ENCODE measurements around the gene FAM181B. TPM values are rescaled to one million over a fixed set of nuclear protein-coding genes. Genes with fewer than 3 reads are reported as not detected.

FAM181B gene
- total RNA-seq, 2 experiments from 2014 or later = not detected

DNA sequence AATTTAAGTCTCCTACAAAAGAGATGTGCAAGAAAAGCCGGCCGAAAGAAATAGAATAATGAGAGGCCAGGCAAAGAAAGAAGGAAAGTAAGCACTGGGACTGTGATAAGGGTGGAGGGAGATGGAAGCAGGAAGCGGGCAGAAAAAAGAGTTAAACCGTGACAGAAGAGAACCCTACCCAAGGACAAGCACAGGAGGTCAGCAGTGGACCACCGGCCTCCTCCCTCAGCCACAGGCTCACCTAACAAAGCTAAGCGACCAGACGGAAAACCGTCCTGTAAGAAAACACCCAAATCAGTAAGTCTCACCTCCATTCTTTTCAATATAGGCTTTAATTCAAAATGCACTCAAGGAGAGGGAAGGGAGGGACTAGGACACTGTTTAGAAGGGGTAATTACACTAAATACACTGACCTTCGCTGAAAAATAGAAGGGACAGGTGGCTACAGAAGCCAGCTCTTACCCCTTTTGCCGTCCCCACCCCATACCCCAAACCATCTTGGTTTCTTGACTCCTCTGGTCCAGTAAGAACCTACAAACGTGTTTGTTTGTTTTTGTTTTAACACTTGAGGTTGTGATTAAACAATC, 1.9 kb downstream of the FAM181B start:
- H3K27ac Mint-ChIP-seq = no peak overlapping the region
- H3K27me3 Mint-ChIP-seq (ENCODE audit: low read depth) = peaks cover 28% of the 10 kb centered on the region
- H3K4me1 Mint-ChIP-seq (ENCODE audit: low read depth) = peaks cover 14% of the 10 kb centered on the region
- intact Hi-C loops (cut with micrococcal nuclease) = loop anchor here (5.0 kb wide), 2 partner anchors 131 to 461 kb away; partner anchors contain the start of gene ANKRD42
- CTCF ChIA-PET = interaction anchor here (1.3 to 1.7 kb wide), 2 partner anchors 19 to 44 kb away, joined by 3 to 4 read pairs; no protein-coding TSS in a partner anchor
- H3K9me3 Mint-ChIP-seq = no peaks in the 10 kb centered on the region
- H3K4me3 Mint-ChIP-seq = no peak overlapping the region
- no peak for DNase-seq
- no peaks in the 10 kb centered on the region for H3K36me3 Mint-ChIP-seq (ENCODE audit: low read depth)

GRCh38 chr11:82730754-82731153, 2.9 kb downstream of the FAM181B start:
- CTCF ChIA-PET = interaction anchor here (0.7 to 1.5 kb wide), 5 partner anchors 10 to 105 kb away, joined by 3 read pairs; no protein-coding TSS in a partner anchor
- Mint-ChIP-seq H3K27ac (no peak overlapping the region), H3K36me3 (ENCODE audit: low read depth) (no peaks in the 10 kb centered on the region), H3K27me3 (ENCODE audit: low read depth) (peaks cover 26% of the 10 kb centered on the region), H3K4me3 (no peak overlapping the region), H3K9me3 (no peaks in the 10 kb centered on the region), H3K4me1 (ENCODE audit: low read depth) (peaks cover 14% of the 10 kb centered on the region)
- intact Hi-C loops (cut with micrococcal nuclease) = loop anchor here (5.0 kb wide), 2 partner anchors 132 to 462 kb away; partner anchors contain the start of gene ANKRD42
- DNase-seq = no peak

DNA sequence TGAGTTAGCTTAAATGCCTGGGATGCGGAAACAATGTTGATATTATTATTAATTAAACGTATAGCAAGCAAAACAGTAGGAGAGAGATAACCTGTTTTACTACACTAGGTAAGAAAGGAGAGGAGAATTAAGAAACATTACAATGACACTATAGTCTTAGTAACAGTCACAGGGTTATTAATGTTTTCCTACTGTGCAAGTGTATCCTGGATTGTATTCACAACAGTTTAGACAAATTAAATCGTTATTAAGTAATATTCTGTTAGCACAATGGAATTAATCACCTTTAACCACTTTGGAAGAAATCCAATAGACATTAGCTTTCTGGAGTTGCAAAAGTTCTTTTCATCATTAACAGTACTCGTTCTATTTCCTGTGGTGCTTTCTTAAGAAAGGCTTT, 3.4 kb downstream of the FAM181B start:
- Mint-ChIP-seq H3K9me3 (no peaks in the 10 kb centered on the region), H3K27me3 (ENCODE audit: low read depth) (peaks cover 23% of the 10 kb centered on the region), H3K36me3 (ENCODE audit: low read depth) (no peaks in the 10 kb centered on the region), H3K27ac (no peak overlapping the region), H3K4me3 (no peak overlapping the region), H3K4me1 (ENCODE audit: low read depth) (peaks cover 14% of the 10 kb centered on the region)
- intact Hi-C loops (cut with micrococcal nuclease) = loop anchor here (5.0 kb wide), 2 partner anchors 132 to 462 kb away; partner anchors contain the start of gene ANKRD42
- DNase-seq = no peak
- CTCF ChIA-PET = interaction anchor here (0.7 to 1.5 kb wide), 4 partner anchors 9 to 106 kb away, joined by 3 read pairs; no protein-coding TSS in a partner anchor

- intact Hi-C loops (cut with micrococcal nuclease) = no loop called here
- H3K4me1 Mint-ChIP-seq (ENCODE audit: low read depth) = peaks cover 2% of the 10 kb centered on the region
- CTCF ChIA-PET = interaction anchor here (0.5 to 1.3 kb wide), 3 partner anchors 15 to 90 kb away, joined by 3 to 5 read pairs (median 4); no protein-coding TSS in a partner anchor
Measured at GRCh38 chr11:82724026-82724425, 9.6 kb downstream of the FAM181B start.

GRCh38 chr11:82722231-82722630, 11.4 kb downstream of the FAM181B start:
- DNase-seq = no peak
- intact Hi-C loops (cut with micrococcal nuclease) = no loop called here
- H3K9me3 Mint-ChIP-seq = no peaks in the 10 kb centered on the region

More at GRCh38 chr11:82724026-82724425, 9.6 kb downstream of the FAM181B start:
- no peak for DNase-seq
- H3K36me3 Mint-ChIP-seq (ENCODE audit: low read depth) = no peaks in the 10 kb centered on the region
- H3K27me3 Mint-ChIP-seq (ENCODE audit: low read depth) = no peaks in the 10 kb centered on the region
- no peak overlapping the region for H3K27ac Mint-ChIP-seq
- no peak overlapping the region for H3K4me3 Mint-ChIP-seq
- H3K9me3 Mint-ChIP-seq = no peaks in the 10 kb centered on the region

DNA sequence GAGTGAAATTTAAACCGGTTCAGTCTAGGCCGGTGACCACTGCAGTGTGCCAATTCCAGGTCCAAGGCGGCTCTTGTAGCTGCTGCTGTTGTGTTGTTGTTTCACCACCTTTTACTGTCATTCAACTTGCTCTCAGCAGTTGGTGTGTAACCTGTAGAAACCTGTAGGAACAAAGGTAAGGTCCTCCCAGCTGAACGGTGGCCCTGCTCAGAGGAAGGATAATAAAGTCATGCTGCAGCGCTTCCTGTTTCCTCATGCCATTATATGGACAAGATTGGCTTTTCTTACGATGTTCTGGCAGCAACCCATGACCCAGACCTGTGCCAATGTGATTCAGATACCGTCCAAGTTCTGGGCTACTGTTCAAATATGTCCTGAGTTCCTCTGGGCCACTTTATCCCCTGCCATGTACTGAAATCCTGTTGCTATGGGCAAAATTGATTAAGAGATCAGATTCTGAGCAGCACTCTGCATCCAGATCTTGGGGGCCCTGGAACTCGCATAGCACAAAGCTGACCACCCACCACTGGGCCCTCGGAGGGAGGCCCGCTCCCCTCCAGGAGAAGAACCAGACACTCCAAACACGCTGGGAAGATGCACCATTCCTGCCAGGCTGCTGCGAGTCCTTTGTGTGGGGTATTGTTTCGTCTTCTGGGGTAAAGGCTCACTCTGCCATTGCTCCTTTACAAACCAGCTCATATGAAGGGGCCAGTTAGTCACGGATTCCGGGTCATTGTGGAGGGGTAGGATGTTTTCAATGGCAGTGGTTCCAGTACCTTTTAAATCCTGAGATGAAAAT, 13.2 kb downstream of the FAM181B start:
- CTCF ChIA-PET = interaction anchor here (0.6 to 4.9 kb wide), 10 partner anchors 10 to 1099 kb away, joined by 3 to 29 read pairs (median 4); partner anchors contain the start of gene FAM181B
- no peak overlapping the region for H3K27ac Mint-ChIP-seq
- no peaks in the 10 kb centered on the region for H3K9me3 Mint-ChIP-seq
- H3K4me3 Mint-ChIP-seq = no peak overlapping the region
- intact Hi-C loops (cut with micrococcal nuclease) = no loop called here
- no peaks in the 10 kb centered on the region for H3K36me3 Mint-ChIP-seq (ENCODE audit: low read depth)
- no peaks in the 10 kb centered on the region for H3K27me3 Mint-ChIP-seq (ENCODE audit: low read depth)
- no peak for DNase-seq
- peaks cover 4% of the 10 kb centered on the region for H3K4me1 Mint-ChIP-seq (ENCODE audit: low read depth)

More at GRCh38 chr11:82722231-82722630, 11.4 kb downstream of the FAM181B start:
- CTCF ChIA-PET = interaction anchor here (1.1 to 1.2 kb wide), 2 partner anchors 11 to 528 kb away, joined by 3 to 4 read pairs; partner anchors contain the start of gene FAM181B
- no peak overlapping the region for H3K4me3 Mint-ChIP-seq
- H3K27ac Mint-ChIP-seq = no peak overlapping the region
- H3K4me1 Mint-ChIP-seq (ENCODE audit: low read depth) = peaks cover 4% of the 10 kb centered on the region
- no peaks in the 10 kb centered on the region for H3K27me3 Mint-ChIP-seq (ENCODE audit: low read depth)
- H3K36me3 Mint-ChIP-seq (ENCODE audit: low read depth) = no peaks in the 10 kb centered on the region

DNA sequence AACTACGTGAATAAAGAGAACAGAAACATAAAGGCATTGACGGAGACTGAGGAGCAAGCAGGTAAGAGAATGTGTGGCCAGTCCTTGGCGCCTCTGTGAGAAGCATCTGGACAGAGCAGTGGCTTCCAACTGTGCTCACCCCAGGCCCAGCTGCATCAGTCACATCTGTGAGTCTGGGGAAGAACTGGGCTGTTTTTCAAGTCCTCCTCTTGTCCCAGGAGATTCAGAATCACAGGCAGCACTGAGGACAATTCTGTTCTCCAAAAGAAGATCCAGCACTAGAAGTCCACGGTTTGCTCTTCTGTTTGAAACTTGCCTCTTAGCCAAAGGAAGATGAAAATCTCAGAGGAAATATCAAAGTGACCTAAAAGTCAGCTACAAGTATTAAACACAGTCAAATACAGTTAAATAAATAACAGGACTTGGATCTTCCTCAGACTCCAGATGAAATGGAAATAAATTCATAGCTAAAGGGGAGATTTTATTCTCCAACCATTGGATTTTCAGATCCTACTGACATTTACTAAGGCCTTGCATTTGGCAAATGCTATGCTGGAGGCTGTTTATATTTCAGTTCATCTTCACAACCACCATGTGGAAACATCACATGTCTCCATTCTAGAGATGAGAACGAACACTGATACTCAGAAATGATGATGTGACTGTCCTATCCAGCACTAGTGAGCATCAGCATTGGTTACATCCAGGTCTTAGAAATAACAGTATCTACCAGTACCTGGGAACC, 14.1 kb downstream of the FAM181B start:
- Mint-ChIP-seq H3K36me3 (ENCODE audit: low read depth) (no peaks in the 10 kb centered on the region), H3K27ac (no peak overlapping the region), H3K4me1 (ENCODE audit: low read depth) (peaks cover 4% of the 10 kb centered on the region), H3K4me3 (no peak overlapping the region), H3K9me3 (no peaks in the 10 kb centered on the region), H3K27me3 (ENCODE audit: low read depth) (no peaks in the 10 kb centered on the region)
- intact Hi-C loops (cut with micrococcal nuclease) = loop anchor here (5.0 kb wide), 1 partner anchor 568 kb away; the partner anchor contains the start of gene CCDC90B
- CTCF ChIA-PET = interaction anchor here (0.8 to 4.9 kb wide), 10 partner anchors 11 to 1100 kb away, joined by 3 to 29 read pairs (median 4); partner anchors contain the start of gene FAM181B
- DNase-seq = no peak

- CTCF ChIA-PET = interaction anchor here (0.8 to 4.9 kb wide), 10 partner anchors 12 to 176 kb away, joined by 3 to 29 read pairs (median 5); no protein-coding TSS in a partner anchor
- H3K4me1 Mint-ChIP-seq (ENCODE audit: low read depth) = peaks cover 4% of the 10 kb centered on the region
- H3K27me3 Mint-ChIP-seq (ENCODE audit: low read depth) = no peaks in the 10 kb centered on the region
- H3K9me3 Mint-ChIP-seq = no peaks in the 10 kb centered on the region
- no peak overlapping the region for H3K4me3 Mint-ChIP-seq
- H3K27ac Mint-ChIP-seq = no peak overlapping the region
- H3K36me3 Mint-ChIP-seq (ENCODE audit: low read depth) = no peaks in the 10 kb centered on the region
- DNase-seq = no peak
- intact Hi-C loops (cut with micrococcal nuclease) = loop anchor here (1.0 to 5.0 kb wide), 6 partner anchors 145 to 1101 kb away; partner anchors contain the start of genes CCDC90B and DDIAS
Measured at GRCh38 chr11:82718821-82719220, 14.8 kb downstream of the FAM181B start.

DNA sequence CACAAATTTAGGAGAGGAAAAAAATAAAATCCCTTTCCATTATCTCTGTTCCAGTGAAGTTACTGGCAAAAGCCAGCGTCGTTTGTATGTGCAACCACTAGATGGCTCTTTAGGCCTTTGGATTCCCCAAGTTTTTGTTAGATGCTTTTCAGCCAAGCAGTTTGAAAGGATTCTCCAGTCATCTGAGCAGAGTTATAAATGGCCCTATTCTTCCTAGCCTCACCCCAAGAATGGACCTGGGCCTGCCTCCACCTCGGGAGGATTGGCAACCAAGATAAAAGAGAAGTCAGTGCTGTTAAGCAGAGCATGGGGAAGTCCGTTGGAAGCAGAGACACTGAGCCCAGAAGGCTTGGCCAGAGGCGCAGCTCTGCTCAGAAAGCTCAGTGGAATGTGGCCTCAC, 15.4 kb downstream of the FAM181B start:
- H3K36me3 Mint-ChIP-seq (ENCODE audit: low read depth) = no peaks in the 10 kb centered on the region
- no peak overlapping the region for H3K4me3 Mint-ChIP-seq
- DNase-seq = peak; percentile 44
- H3K9me3 Mint-ChIP-seq = no peaks in the 10 kb centered on the region
- H3K4me1 Mint-ChIP-seq (ENCODE audit: low read depth) = peaks cover 4% of the 10 kb centered on the region
- intact Hi-C loops (cut with micrococcal nuclease) = loop anchor here (1.0 to 5.0 kb wide), 6 partner anchors 146 to 1102 kb away; partner anchors contain the start of genes CCDC90B and DDIAS
- H3K27ac Mint-ChIP-seq = no peak overlapping the region
- H3K27me3 Mint-ChIP-seq (ENCODE audit: low read depth) = no peaks in the 10 kb centered on the region
- CTCF ChIA-PET = interaction anchor here (0.7 to 4.9 kb wide), 19 partner anchors 9 to 1098 kb away, joined by 3 to 29 read pairs (median 4); no protein-coding TSS in a partner anchor

DNA sequence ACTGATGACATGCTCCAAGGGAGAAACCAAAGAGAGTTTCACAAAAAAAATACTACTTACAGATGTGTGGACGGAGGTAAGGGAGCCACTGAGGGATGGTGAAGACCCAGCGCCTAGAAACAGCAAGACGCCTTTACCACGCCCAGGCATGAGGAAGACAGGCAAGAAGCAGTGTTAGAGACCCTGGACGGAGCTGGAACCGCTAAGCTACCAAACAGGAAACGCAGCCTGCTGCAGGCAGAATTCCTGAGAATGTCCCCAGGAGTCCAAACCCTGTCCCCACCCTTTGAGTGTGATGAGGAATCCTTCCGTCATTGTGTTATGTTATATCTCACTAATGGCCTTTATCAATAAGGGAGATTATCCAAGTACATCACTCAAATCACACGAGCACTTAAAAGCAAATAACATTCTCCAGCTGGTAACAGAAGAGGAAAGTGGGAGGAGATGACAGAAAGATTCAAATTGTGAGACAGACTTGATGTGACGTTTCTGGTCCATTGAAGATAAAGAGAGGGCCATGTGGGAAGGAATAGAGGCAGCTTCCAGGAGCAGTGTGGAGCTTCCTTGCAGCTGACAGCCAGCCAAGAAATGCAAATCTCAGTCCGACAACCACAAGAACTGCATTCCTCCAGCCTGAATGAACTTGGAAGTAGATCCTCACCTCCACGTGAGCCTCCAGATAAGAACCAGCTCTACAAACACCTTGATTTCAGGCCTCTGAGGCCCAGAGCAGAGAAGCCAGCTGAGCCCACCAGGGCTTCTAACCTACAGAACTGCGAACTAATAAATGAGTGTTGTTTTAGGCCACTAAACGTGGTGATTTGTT, 19.1 kb downstream of the FAM181B start:
- no peaks in the 10 kb centered on the region for H3K36me3 Mint-ChIP-seq (ENCODE audit: low read depth)
- H3K27me3 Mint-ChIP-seq (ENCODE audit: low read depth) = no peaks in the 10 kb centered on the region
- DNase-seq = no peak
- H3K9me3 Mint-ChIP-seq = no peaks in the 10 kb centered on the region
- peaks cover 2% of the 10 kb centered on the region for H3K4me1 Mint-ChIP-seq (ENCODE audit: low read depth)
- no peak overlapping the region for H3K27ac Mint-ChIP-seq
- intact Hi-C loops (cut with micrococcal nuclease) = loop anchor here (5.0 kb wide), 1 partner anchor 573 kb away; the partner anchor contains the start of gene CCDC90B
- no peak overlapping the region for H3K4me3 Mint-ChIP-seq
- CTCF ChIA-PET = interaction anchor here (0.6 to 1.3 kb wide), 4 partner anchors 10 to 741 kb away, joined by 3 to 5 read pairs (median 3); no protein-coding TSS in a partner anchor

DNA sequence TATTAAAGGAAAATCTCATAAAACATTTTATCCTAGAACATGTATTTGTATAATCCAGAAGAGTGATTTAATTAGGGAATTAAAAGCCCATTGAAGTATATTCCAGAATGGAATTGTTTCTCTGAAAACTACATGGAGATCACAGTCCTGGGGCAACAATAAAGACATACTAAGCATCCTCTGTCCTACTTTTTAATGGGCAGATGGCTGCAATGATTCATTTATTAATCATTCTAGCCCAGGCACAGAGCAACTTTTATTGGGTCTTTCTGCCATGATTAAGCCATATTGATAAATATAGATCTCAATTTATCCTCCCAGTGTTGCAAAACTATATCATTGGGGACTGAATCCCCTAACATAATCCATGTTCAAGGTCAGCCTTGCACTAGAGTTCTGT, 22.0 kb downstream of the FAM181B start:
- Mint-ChIP-seq H3K9me3 (no peaks in the 10 kb centered on the region), H3K27ac (no peak overlapping the region), H3K4me3 (no peak overlapping the region), H3K27me3 (ENCODE audit: low read depth) (no peaks in the 10 kb centered on the region), H3K4me1 (ENCODE audit: low read depth) (no peaks in the 10 kb centered on the region), H3K36me3 (ENCODE audit: low read depth) (no peaks in the 10 kb centered on the region)
- intact Hi-C loops (cut with micrococcal nuclease) = no loop called here
- DNase-seq = no peak
- CTCF ChIA-PET = interaction anchor here (0.9 to 1.1 kb wide), 2 partner anchors 11 to 22 kb away, joined by 3 to 4 read pairs; partner anchors contain the start of gene FAM181B

All from activated naive CD4-positive, alpha-beta T cell treated with anti-CD3 and anti-CD28 coated beads for 36 hours (primary cell).